Esophagus muscularis mucosa (tissue), 3 donors: Measurements from ENCODE around the gene NPAT.

Source experiments
- CTCF ChIP-seq, 3 experiments: fragments of 200-600 bp in 2 of 3; fragments of 450-650 bp in 1 of 3; sonication (generic) in 2 of 3; IDR thresholded peaks; one replicate each; pipeline ENCODE4 v1.5.1; 2017 to 2019; ENCODE audit warnings: antibody characterized with exemption in 3 of 3, mild to moderate bottlenecking in 2 of 3, moderate library complexity in 1 of 3
- POLR2A ChIP-seq: fragments of 450-650 bp; IDR thresholded peaks from one replicate; pipeline ENCODE4 v1.6.1; 2017; ENCODE audit warnings: antibody characterized with exemption, moderate library complexity, mild to moderate bottlenecking, low read depth

- TF ChIP-seq CTCF (IDR thresholded peaks at IDR 0.05) (no peak), POLR2A (no peak)
These were observed 22.8 kb downstream of the NPAT start for GRCh38 chr11:108199446-108200321.
